GM18508 (cell line): Measurements from ENCODE around the gene PLXNA4.

Source experiments
- ATAC-seq: cut with Tn5 transposase; IDR thresholded peaks from one replicate; pipeline ENCODE4 v1.9.1; 2021; ENCODE audit warnings: moderate number of reproducible peaks; ENCODE audit not compliant: insufficient read depth, unreplicated experiment

Gene PLXNA4

GRCh38 chr7:132240821-132241422 is 335.3 kb downstream of the PLXNA4 start:
- ATAC-seq = no peak

GRCh38 chr7:132240262-132240661 is 336.0 kb downstream of the PLXNA4 start:
- no peak for ATAC-seq

- ATAC-seq = no peak
Observed at GRCh38 chr7:132239422-132239994, 336.8 kb downstream of the PLXNA4 start.

- ATAC-seq = no peak
Observed at GRCh38 chr7:132234711-132235110, 341.6 kb downstream of the PLXNA4 start.

GRCh38 chr7:132232406-132232805 is 343.9 kb downstream of the PLXNA4 start:
- ATAC-seq = no peak

GRCh38 chr7:132230462-132230861 is 345.8 kb downstream of the PLXNA4 start:
- ATAC-seq = no peak

- no peak for ATAC-seq
Observed at GRCh38 chr7:132228240-132228639, 348.0 kb downstream of the PLXNA4 start.

GRCh38 chr7:132226957-132227290 is 349.3 kb downstream of the PLXNA4 start:
- no peak for ATAC-seq

- no peak for ATAC-seq
Observed at GRCh38 chr7:132226046-132226956, 350.0 kb downstream of the PLXNA4 start.

- ATAC-seq = no peak
Observed at GRCh38 chr7:132225216-132226030, 350.8 kb downstream of the PLXNA4 start.

GRCh38 chr7:132221356-132221755 is 354.9 kb downstream of the PLXNA4 start:
- no peak for ATAC-seq

GRCh38 chr7:132220060-132220459 is 356.2 kb downstream of the PLXNA4 start:
- ATAC-seq = no peak

- ATAC-seq = no peak
Observed at GRCh38 chr7:132218876-132219275, 357.4 kb downstream of the PLXNA4 start.

- ATAC-seq = no peak
Observed at GRCh38 chr7:132216847-132217525, 359.3 kb downstream of the PLXNA4 start.

- ATAC-seq = no peak
Observed at GRCh38 chr7:132214452-132214851, 361.8 kb downstream of the PLXNA4 start.

- no peak for ATAC-seq
Observed at GRCh38 chr7:132213583-132213982, 362.7 kb downstream of the PLXNA4 start.

GRCh38 chr7:132211971-132212370 is 364.3 kb downstream of the PLXNA4 start:
- no peak for ATAC-seq

- no peak for ATAC-seq
Observed at GRCh38 chr7:132210821-132211220, 365.4 kb downstream of the PLXNA4 start.

GRCh38 chr7:132207782-132208181 is 368.5 kb downstream of the PLXNA4 start:
- ATAC-seq = no peak

GRCh38 chr7:132207211-132207610 is 369.1 kb downstream of the PLXNA4 start:
- ATAC-seq = no peak
